ENCODE data around the gene CYP21A2.
"Not testable (repeated sequence)": the region's sequence is repeated elsewhere in the genome, so short reads cannot be mapped to it uniquely, and the experiment has no call there.

CYP21A2 gene

GRCh38 chr6:32055756-32056155 lies 17.5 kb downstream of the CYP21A2 start:
- not testable (repeated sequence) for DNase-seq (ENCODE audit: low spot score)

GRCh38 chr6:32056254-32056653 lies 18.0 kb downstream of the CYP21A2 start:
- DNase-seq (ENCODE audit: low spot score), result no peak

GRCh38 chr6:32057966-32058365 lies 19.8 kb downstream of the CYP21A2 start:
- DNase-seq (ENCODE audit: low spot score), result no peak

- no peak for DNase-seq (ENCODE audit: low spot score)
Observed at GRCh38 chr6:32058511-32058963, 20.3 kb downstream of the CYP21A2 start.

GRCh38 chr6:32060966-32061655 lies 22.9 kb downstream of the CYP21A2 start:
- DNase-seq (ENCODE audit: low spot score), result no peak

GRCh38 chr6:32064706-32065105 lies 26.5 kb downstream of the CYP21A2 start:
- no peak for DNase-seq (ENCODE audit: low spot score)

GRCh38 chr6:32067521-32067920 lies 29.3 kb downstream of the CYP21A2 start:
- DNase-seq (ENCODE audit: low spot score), result not testable (repeated sequence)

GRCh38 chr6:32068315-32068714 lies 30.1 kb downstream of the CYP21A2 start:
- DNase-seq (ENCODE audit: low spot score), result not testable (repeated sequence)

- no peak for DNase-seq (ENCODE audit: low spot score)
Observed at GRCh38 chr6:32068867-32069266, 30.7 kb downstream of the CYP21A2 start.

- no peak for DNase-seq (ENCODE audit: low spot score)
Observed at GRCh38 chr6:32069460-32069859, 31.2 kb downstream of the CYP21A2 start.

- DNase-seq (ENCODE audit: low spot score), result no peak
Observed at GRCh38 chr6:32069878-32070515, 31.8 kb downstream of the CYP21A2 start.

GRCh38 chr6:32070814-32071543 lies 32.8 kb downstream of the CYP21A2 start:
- no peak for DNase-seq (ENCODE audit: low spot score)

GRCh38 chr6:32073101-32073500 lies 34.9 kb downstream of the CYP21A2 start:
- no peak for DNase-seq (ENCODE audit: low spot score)

GRCh38 chr6:32073613-32074012 lies 35.4 kb downstream of the CYP21A2 start:
- DNase-seq (ENCODE audit: low spot score), result no peak

GRCh38 chr6:32074996-32075532 lies 36.8 kb downstream of the CYP21A2 start:
- no peak for DNase-seq (ENCODE audit: low spot score)

GRCh38 chr6:32075781-32076180 lies 37.6 kb downstream of the CYP21A2 start:
- DNase-seq (ENCODE audit: low spot score), result no peak

GRCh38 chr6:32076321-32076809 lies 38.1 kb downstream of the CYP21A2 start:
- no peak for DNase-seq (ENCODE audit: low spot score)

- no peak for DNase-seq (ENCODE audit: low spot score)
Observed at GRCh38 chr6:32079566-32080290, 41.5 kb downstream of the CYP21A2 start.

- no peak for DNase-seq (ENCODE audit: low spot score)
Observed at GRCh38 chr6:32081168-32081990, 43.2 kb downstream of the CYP21A2 start.

- DNase-seq (ENCODE audit: low spot score), result no peak
Observed at GRCh38 chr6:32082478-32082877, 44.3 kb downstream of the CYP21A2 start.

GRCh38 chr6:32082935-32083334 lies 44.7 kb downstream of the CYP21A2 start:
- DNase-seq (ENCODE audit: low spot score), result no peak

Measured in putamen (tissue), 1 donor.